ENCODE data around the gene TESK2. TPM values are rescaled to one million over a fixed set of nuclear protein-coding genes. Genes with fewer than 3 reads are reported as not detected.
A peak's percentile ranks its signal among the peaks of the same experiment; 100 is the strongest.

Gene TESK2
- total and polyA plus RNA-seq, 2 donors from 2014 or later, result 1.6 to 2.7 TPM

DNA sequence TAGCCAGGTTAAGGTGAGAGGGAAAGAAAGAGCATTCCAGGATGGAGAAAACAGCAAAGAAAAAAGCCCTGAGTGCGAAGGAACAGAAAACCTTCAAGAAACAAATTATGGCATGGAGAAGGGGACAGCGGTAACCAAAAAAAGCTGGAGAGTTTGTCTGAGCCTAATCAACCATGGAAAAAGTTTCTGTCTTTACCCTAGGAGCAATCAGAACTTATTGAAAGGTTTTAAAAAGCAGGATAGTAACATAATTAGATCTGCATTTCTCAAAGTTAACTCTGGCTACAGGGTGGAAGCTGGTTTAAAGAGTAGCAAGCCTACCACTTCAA lies 190.3 kb downstream of the TESK2 start:
- TF ChIP-seq, protein P1, sequence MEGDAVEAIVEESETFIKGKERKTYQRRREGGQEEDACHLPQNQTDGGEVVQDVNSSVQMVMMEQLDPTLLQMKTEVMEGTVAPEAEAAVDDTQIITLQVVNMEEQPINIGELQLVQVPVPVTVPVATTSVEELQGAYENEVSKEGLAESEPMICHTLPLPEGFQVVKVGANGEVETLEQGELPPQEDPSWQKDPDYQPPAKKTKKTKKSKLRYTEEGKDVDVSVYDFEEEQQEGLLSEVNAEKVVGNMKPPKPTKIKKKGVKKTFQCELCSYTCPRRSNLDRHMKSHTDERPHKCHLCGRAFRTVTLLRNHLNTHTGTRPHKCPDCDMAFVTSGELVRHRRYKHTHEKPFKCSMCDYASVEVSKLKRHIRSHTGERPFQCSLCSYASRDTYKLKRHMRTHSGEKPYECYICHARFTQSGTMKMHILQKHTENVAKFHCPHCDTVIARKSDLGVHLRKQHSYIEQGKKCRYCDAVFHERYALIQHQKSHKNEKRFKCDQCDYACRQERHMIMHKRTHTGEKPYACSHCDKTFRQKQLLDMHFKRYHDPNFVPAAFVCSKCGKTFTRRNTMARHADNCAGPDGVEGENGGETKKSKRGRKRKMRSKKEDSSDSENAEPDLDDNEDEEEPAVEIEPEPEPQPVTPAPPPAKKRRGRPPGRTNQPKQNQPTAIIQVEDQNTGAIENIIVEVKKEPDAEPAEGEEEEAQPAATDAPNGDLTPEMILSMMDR (IDR thresholded peaks at IDR 0.05; ENCODE audit: borderline replicate concordance, extremely low read depth, insufficient read depth), result no peak
- Histone ChIP-seq H3K9ac (ENCODE audit: low read length in 3 of 3) (no peak overlapping the region), H3K4me1 (ENCODE audit: control insufficient read depth in 2 of 3, insufficient read depth in 2 of 3, low read depth in 1 of 3, low read length in 3 of 3) (peaks cover 0 to 10% (median 0%) of the 10 kb centered on the region in 3 donors), H3K36me3 (ENCODE audit: control insufficient read depth in 2 of 3, insufficient read depth in 3 of 3, low read length in 3 of 3) (no peaks in the 10 kb centered on the region), H3K27me3 (ENCODE audit: control insufficient read depth, insufficient read depth, low read length) (no peaks in the 10 kb centered on the region), H3K27ac (ENCODE audit: low read depth in 2 of 2, low read length in 2 of 2) (no peak overlapping the region), H3K4me3 (ENCODE audit: low read length in 3 of 3) (no peak overlapping the region), H3K9me3 (ENCODE audit: control insufficient read depth in 2 of 3, insufficient read depth in 1 of 3, low read length in 3 of 3) (no peaks in the 10 kb centered on the region)
- intact Hi-C loops (cut with DNase I), result no loop called here
- FAIRE-seq (no peak), DNase-seq (no peak)

GRCh38 chr1:45299981-45300668 lies 190.8 kb downstream of the TESK2 start:
- FAIRE-seq (peak; percentile 78), DNase-seq (peak in 4 of 5 donors; percentile 64 to 92 (median 76))
- H3K4me3 ChIP-seq (ENCODE audit: low read length in 3 of 3), result no peak overlapping the region
- no peaks in the 10 kb centered on the region for H3K9me3 ChIP-seq (ENCODE audit: control insufficient read depth in 2 of 3, insufficient read depth in 1 of 3, low read length in 3 of 3)
- no peaks in the 10 kb centered on the region for H3K36me3 ChIP-seq (ENCODE audit: control insufficient read depth in 2 of 3, insufficient read depth in 3 of 3, low read length in 3 of 3)
- no peak overlapping the region for H3K27ac ChIP-seq (ENCODE audit: low read depth in 2 of 2, low read length in 2 of 2)
- H3K4me1 ChIP-seq (ENCODE audit: control insufficient read depth in 2 of 3, insufficient read depth in 2 of 3, low read depth in 1 of 3, low read length in 3 of 3), result peaks cover 0 to 10% (median 0%) of the 10 kb centered on the region in 3 donors
- intact Hi-C loops (cut with DNase I), result loop anchor here (5.0 kb wide), 1 partner anchor 283 kb away; no protein-coding TSS in a partner anchor
- TF ChIP-seq, protein P1 (IDR thresholded peaks at IDR 0.05; ENCODE audit: borderline replicate concordance, extremely low read depth, insufficient read depth), result peak; percentile 82
- H3K27me3 ChIP-seq (ENCODE audit: control insufficient read depth, insufficient read depth, low read length), result no peaks in the 10 kb centered on the region
- no peak overlapping the region for H3K9ac ChIP-seq (ENCODE audit: low read length in 3 of 3)

DNA sequence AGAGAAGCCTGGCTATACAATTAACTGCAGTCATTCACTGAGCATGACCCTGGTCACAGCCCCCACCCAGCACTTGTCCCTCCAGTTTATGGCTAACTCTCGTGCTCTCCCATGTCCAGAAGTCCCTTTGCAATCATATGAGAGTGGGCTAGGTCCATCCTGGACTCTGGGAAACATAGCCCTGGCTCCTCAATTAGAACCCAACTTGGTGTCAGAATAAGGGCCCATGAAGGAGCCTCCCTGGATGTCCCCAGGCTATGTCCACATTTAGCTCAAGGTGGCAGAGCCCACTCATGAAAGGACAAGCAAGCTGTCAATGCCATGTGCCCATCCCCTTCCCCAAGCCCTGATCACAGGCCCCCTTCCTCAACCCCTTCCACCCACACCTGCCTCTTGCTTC lies 191.7 kb downstream of the TESK2 start:
- no peak for DNase-seq
- TF ChIP-seq, protein P1 (IDR thresholded peaks at IDR 0.05; ENCODE audit: borderline replicate concordance, extremely low read depth, insufficient read depth), result no peak
- Histone ChIP-seq H3K4me3 (ENCODE audit: low read length in 3 of 3) (no peak overlapping the region), H3K9ac (ENCODE audit: low read length in 3 of 3) (no peak overlapping the region), H3K9me3 (ENCODE audit: control insufficient read depth in 2 of 3, insufficient read depth in 1 of 3, low read length in 3 of 3) (no peaks in the 10 kb centered on the region), H3K27me3 (ENCODE audit: control insufficient read depth, insufficient read depth, low read length) (no peaks in the 10 kb centered on the region), H3K36me3 (ENCODE audit: control insufficient read depth in 2 of 3, insufficient read depth in 3 of 3, low read length in 3 of 3) (no peaks in the 10 kb centered on the region), H3K27ac (ENCODE audit: low read depth in 2 of 2, low read length in 2 of 2) (no peak overlapping the region), H3K4me1 (ENCODE audit: control insufficient read depth in 2 of 3, insufficient read depth in 2 of 3, low read depth in 1 of 3, low read length in 3 of 3) (peaks cover 0 to 4% (median 0%) of the 10 kb centered on the region in 3 donors)
- FAIRE-seq, result no peak
- intact Hi-C loops (cut with DNase I), result loop anchor here (5.0 kb wide), 1 partner anchor 282 kb away; no protein-coding TSS in a partner anchor
